GM12875 (cell line): ENCODE measurements around the gene ATG9B.

Experiments used
- H3K4me3 ChIP-seq: one replicate; pipeline ENCODE4 v1.5.1; 2011; ENCODE audit warnings: low read depth, low read length, control low read depth
- TF ChIP-seq, protein P1 (sequence below): IDR thresholded peaks from 2 replicates; pipeline ENCODE4 v1.5.1; 2011; ENCODE audit warnings: low read depth, mild to moderate bottlenecking, control low read depth, inconsistent platforms, low read length, moderate library complexity, borderline replicate concordance; ENCODE audit not compliant: insufficient read depth

Gene ATG9B

DNA sequence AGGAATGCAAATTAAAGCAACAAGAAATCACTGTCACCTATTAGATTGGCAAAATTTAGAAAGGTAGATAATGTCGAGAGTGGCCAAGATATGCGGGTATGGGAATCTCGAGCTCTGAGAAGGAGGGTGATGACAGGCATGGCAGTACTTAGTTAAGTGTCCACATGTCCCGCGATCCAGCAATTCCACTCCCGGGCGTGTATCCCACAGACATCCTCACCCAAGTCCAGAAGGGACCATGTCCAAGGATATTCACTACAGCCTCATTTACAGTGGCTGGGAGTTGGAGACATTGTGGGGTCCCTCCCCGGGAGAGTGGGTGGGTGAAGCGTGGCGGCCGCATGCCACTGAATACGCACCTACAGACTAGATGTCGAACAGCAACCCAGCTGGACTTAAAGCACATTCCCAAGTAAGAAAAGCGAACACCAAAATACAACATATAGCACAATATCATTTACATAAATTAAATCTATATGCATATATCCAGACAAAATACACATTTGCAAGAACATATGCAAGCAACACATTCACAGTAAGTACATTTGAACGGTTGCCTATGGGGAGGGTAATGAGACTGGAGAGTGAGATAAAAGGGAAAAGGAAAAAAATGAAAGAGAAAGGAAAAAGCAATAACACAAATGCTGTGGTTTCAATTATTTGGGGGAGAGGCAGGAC is 56.1 kb downstream of the ATG9B start:
- no peak overlapping the region for H3K4me3 ChIP-seq
- TF ChIP-seq, protein P1, sequence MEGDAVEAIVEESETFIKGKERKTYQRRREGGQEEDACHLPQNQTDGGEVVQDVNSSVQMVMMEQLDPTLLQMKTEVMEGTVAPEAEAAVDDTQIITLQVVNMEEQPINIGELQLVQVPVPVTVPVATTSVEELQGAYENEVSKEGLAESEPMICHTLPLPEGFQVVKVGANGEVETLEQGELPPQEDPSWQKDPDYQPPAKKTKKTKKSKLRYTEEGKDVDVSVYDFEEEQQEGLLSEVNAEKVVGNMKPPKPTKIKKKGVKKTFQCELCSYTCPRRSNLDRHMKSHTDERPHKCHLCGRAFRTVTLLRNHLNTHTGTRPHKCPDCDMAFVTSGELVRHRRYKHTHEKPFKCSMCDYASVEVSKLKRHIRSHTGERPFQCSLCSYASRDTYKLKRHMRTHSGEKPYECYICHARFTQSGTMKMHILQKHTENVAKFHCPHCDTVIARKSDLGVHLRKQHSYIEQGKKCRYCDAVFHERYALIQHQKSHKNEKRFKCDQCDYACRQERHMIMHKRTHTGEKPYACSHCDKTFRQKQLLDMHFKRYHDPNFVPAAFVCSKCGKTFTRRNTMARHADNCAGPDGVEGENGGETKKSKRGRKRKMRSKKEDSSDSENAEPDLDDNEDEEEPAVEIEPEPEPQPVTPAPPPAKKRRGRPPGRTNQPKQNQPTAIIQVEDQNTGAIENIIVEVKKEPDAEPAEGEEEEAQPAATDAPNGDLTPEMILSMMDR, result no peak

DNA sequence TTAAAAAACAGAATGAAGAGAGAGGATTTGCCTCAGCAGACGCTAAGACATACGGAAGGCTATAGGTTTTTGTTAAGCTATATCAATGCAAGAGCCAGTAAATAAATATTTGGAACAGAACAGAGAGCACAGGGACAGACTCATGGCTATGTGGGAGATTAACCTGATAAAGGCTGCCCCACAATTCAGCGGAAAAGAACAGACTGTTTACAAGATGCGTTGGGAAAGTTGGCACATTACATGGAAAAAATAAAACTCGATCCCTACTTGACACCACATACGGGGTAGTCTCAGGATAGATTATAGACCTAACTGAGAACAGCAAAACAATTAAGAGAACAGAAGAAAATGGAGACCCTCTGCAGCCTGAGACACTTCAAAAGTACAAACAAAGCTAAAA is 56.9 kb downstream of the ATG9B start:
- TF ChIP-seq, protein P1, result no peak
- no peak overlapping the region for H3K4me3 ChIP-seq

DNA sequence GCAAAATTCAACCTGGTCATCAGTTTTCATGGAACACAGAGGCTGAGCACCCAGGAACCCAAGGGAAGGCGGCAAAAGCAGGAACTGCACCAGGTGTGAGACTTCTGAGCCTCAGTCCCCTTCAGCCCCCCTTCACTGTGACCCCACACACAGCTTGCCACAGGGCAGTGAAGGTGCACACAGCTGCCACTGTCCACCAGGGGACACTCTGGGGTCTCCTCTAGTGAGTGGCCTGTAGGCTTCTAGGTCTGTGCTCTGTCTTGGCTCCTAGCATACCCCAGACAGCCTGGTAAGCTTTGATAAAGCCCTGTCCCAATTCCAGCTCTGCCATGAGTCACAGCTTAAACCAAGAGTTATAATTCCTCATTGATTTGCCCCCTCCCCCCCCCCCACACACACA is 58.3 kb downstream of the ATG9B start:
- TF ChIP-seq, protein P1, result peak; percentile 13; the same call in 1 of the 2 replicates
- no peak overlapping the region for H3K4me3 ChIP-seq

DNA sequence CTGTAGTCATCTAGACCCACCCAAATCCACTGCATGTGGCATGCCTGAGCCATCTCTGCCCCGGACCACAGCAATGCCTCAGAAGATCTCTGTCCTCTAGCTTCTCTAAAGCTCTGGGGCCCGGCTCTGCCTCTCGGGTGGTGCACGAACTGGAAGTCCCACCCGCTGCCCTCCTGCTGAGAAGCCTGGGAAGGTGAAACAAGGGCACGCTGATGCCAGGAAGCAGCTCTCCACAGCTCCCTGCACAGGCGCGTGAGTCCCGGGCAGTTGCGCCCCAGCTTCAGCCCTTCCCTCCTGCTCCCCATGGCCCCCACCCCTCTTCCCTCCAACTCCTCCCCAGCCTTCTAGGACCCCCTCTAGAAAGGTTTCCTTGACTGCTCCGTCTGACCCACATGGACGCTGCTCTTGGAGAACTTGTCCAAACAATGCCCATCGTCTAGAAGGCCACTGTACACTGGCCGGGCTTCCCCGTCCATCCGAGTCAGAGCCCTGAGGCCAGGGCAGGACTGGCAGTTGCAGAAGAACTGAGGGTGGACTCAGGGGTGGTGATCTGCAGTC is 58.9 kb downstream of the ATG9B start:
- TF ChIP-seq, protein P1, result no peak
- H3K4me3 ChIP-seq, result no peak overlapping the region
